HepG2 (cell line): Measurements from ENCODE around the gene PLEKHB1. TPM values are rescaled to one million over a fixed set of nuclear protein-coding genes. Genes with fewer than 3 reads are reported as not detected.

ENCODE experiments used
- ATF7 ChIP-seq, 2 experiments: fragments of 450-650 bp in 1 of 2; sonication (generic) in 1 of 2; formaldehyde crosslinking in 1 of 2; IDR thresholded peaks; 2 replicates each; pipeline versions ENCODE4 v1.4.0 to v1.6.1; 2016 to 2020; ENCODE audit warnings: antibody characterized with exemption in 1 of 2, mild to moderate bottlenecking in 1 of 2, missing genetic modification reagents in 1 of 2
- CBFB ChIP-seq: sonication (generic); formaldehyde crosslinking; IDR thresholded peaks from 2 replicates; pipeline ENCODE4 v1.4.0; 2020; ENCODE audit warnings: missing genetic modification reagents
- CC2D1A ChIP-seq: sonication (generic); formaldehyde crosslinking; IDR thresholded peaks from 2 replicates; pipeline ENCODE4 v1.8.1; 2023; ENCODE audit warnings: mild to moderate bottlenecking, missing genetic modification reagents
- DMTF1 ChIP-seq: sonication (generic); formaldehyde crosslinking; IDR thresholded peaks from 2 replicates; pipeline ENCODE4 v1.4.0; 2020; ENCODE audit warnings: mild to moderate bottlenecking, missing genetic modification reagents
- HOMEZ ChIP-seq: IDR thresholded peaks from 2 replicates; pipeline ENCODE4 v1.6.1; 2016; ENCODE audit warnings: low read depth
- MLLT10 ChIP-seq: sonication (generic); formaldehyde crosslinking; IDR thresholded peaks from 2 replicates; pipeline ENCODE4 v1.4.0; 2020; ENCODE audit warnings: missing genetic modification reagents
- NFIB ChIP-seq: sonication (generic); formaldehyde crosslinking; IDR thresholded peaks from 2 replicates; pipeline ENCODE4 v1.9.0; 2021; ENCODE audit warnings: missing genetic modification reagents, mild to moderate bottlenecking, borderline replicate concordance
- NFKB2 ChIP-seq: sonication (generic); formaldehyde crosslinking; IDR thresholded peaks from 2 replicates; pipeline ENCODE4 v1.4.0; 2020; ENCODE audit warnings: missing genetic modification reagents, borderline replicate concordance
- RXRA ChIP-seq: sonication (generic); formaldehyde crosslinking; IDR thresholded peaks from 2 replicates; pipeline ENCODE4 v1.5.1; 2020; ENCODE audit warnings: missing genetic modification reagents
- SCMH1 ChIP-seq: sonication (generic); formaldehyde crosslinking; IDR thresholded peaks from 2 replicates; pipeline ENCODE4 v1.9.0; 2021; ENCODE audit warnings: missing genetic modification reagents, mild to moderate bottlenecking, borderline replicate concordance
- SOX13 ChIP-seq, 3 experiments: fragments of 450-650 bp in 1 of 3; sonication (generic) in 1 of 3; formaldehyde crosslinking in 1 of 3; IDR thresholded peaks in 2 of 3; conservative IDR thresholded peaks in 1 of 3; 2 replicates each; pipeline versions ENCODE4 v1.5.0 to v1.6.1; 2016 to 2020; ENCODE audit warnings: antibody characterized with exemption in 1 of 3, mild to moderate bottlenecking in 1 of 3, missing compliant biosample characterization in 1 of 3, missing genetic modification reagents in 1 of 3, moderate library complexity in 1 of 3
- ZKSCAN8 ChIP-seq: IDR thresholded peaks from 2 replicates; pipeline ENCODE4 v1.6.1; 2016; ENCODE audit warnings: borderline replicate concordance, missing genetic modification reagents, missing compliant biosample characterization
- ZNF124 ChIP-seq: sonication (generic); formaldehyde crosslinking; IDR thresholded peaks from 2 replicates; pipeline ENCODE4 v1.4.0; 2020; ENCODE audit warnings: missing genetic modification reagents
- ZNF33A ChIP-seq: sonication (generic); formaldehyde crosslinking; IDR thresholded peaks from 2 replicates; pipeline ENCODE4 v1.5.1; 2020; ENCODE audit warnings: missing genetic modification reagents, mild to moderate bottlenecking, moderate library complexity, borderline replicate concordance
- ZNF382 ChIP-seq: sonication (generic); formaldehyde crosslinking; IDR thresholded peaks from 2 replicates; pipeline ENCODE4 v1.5.0; 2020; ENCODE audit warnings: missing genetic modification reagents, mild to moderate bottlenecking, borderline replicate concordance
- ZNF672 ChIP-seq: sonication (generic); formaldehyde crosslinking; IDR thresholded peaks from 2 replicates; pipeline ENCODE4 v1.8.1; 2022; ENCODE audit warnings: missing genetic modification reagents
- ZSCAN20 ChIP-seq: sonication (generic); formaldehyde crosslinking; IDR thresholded peaks from 2 replicates; pipeline ENCODE4 v1.4.0; 2020; ENCODE audit warnings: missing genetic modification reagents, mild to moderate bottlenecking, borderline replicate concordance
- polyA plus RNA-seq, 8 experiments: library from polyadenylated mRNA; depleted of rRNA in 3 of 8; stranded (reverse) in 7 of 8; unstranded in 1 of 8; fragments of >200 nt; fragmentation: Illumina TruSeq in 4 of 8; extraction: Trizol in 4 of 8; gene quantifications; 2 replicates each; pipeline versions ENCODE4 v1.2.1 to v1.2.3, GENCODE V29; 2011 to 2016; ENCODE audit warnings: low read depth in 4 of 8, missing spikeins in 1 of 8, mixed read lengths in 1 of 8; ENCODE audit not compliant: insufficient read depth in 1 of 8
- total RNA-seq, 5 experiments: library from RNA; depleted of rRNA; stranded (reverse); fragments of >200 nt; fragmentation: Illumina TruSeq; extraction: Trizol; gene quantifications; 2 replicates each; pipeline ENCODE4 v1.2.3, GENCODE V29; 2016; ENCODE audit warnings: low read depth in 1 of 5
- TF ChIP-seq, protein P1 (sequence below): sonication (generic); formaldehyde crosslinking; IDR thresholded peaks from 2 replicates; pipeline ENCODE4 v1.8.0; 2022; ENCODE audit warnings: mild to moderate bottlenecking, missing genetic modification reagents, moderate library complexity
- TF ChIP-seq, protein P2 (sequence below): sonication (generic); formaldehyde crosslinking; IDR thresholded peaks from 2 replicates; pipeline ENCODE4 v1.8.0; 2023; ENCODE audit warnings: mild to moderate bottlenecking, missing genetic modification reagents
- TF ChIP-seq, protein P3 (sequence below): sonication (generic); formaldehyde crosslinking; IDR thresholded peaks from 2 replicates; pipeline ENCODE4 v1.4.0; 2020; ENCODE audit warnings: missing genetic modification reagents, mild to moderate bottlenecking, borderline replicate concordance

The PLEKHB1 gene
- total and polyA plus RNA-seq, 2 of the 13 experiments (the other 11 are each of a cell fraction or from before 2014, with no cell fraction given) = 68.0 to 99.3 TPM

DNA sequence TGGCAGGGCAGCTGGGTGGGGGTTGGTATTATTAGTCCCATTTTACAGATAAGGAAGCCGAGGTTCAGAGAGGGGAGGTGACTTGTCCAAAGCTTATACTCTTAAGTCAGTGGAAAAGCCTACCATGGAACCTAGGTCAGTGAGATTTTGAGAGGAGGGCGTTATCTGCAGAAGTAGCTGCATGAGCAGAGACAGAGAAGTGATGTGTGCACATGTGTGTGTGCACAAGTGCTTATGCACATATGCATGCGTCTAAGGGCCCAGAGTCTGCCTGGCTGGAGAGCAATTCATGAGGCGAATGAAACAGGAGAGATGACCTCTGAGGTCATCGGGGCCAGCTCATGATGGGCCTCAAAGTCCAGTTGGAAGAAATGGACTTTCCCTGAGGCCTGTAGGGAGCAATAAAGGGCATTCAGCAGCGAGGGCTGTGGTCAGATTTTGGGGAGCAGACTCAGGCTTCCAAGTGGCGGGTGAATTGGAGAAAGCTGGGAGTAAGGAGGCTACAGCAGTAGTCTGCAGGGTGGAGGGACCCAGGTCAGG is 8.2 kb downstream of the PLEKHB1 start (continued):
- no peak for TF ChIP-seq NFIB
- TF ChIP-seq ATF7 (IDR thresholded peaks at IDR 0.05) = peak; percentile 55; the same call in 1 of the 2 replicates
- TF ChIP-seq ATF7 (CRISPR knock-in tag; IDR thresholded peaks at IDR 0.05) = no peak
- TF ChIP-seq ZNF33A (CRISPR knock-in tag) = no peak
- no peak for TF ChIP-seq CBFB
- TF ChIP-seq ZSCAN20 (CRISPR knock-in tag) = no peak
- no peak for TF ChIP-seq ZNF382 (CRISPR knock-in tag)
- no peak for TF ChIP-seq SOX13 (IDR thresholded peaks at IDR 0.05)
- peak in 1 of 2 experiments; percentile 7; a peak in 1 of 4 replicates for TF ChIP-seq SOX13 (CRISPR knock-in tag; conservative IDR thresholded peaks at IDR 0.05 in 1 of 2, IDR thresholded peaks at IDR 0.05 in 1 of 2)
- TF ChIP-seq MLLT10 (CRISPR knock-in tag) = no peak
- TF ChIP-seq, protein P1, sequence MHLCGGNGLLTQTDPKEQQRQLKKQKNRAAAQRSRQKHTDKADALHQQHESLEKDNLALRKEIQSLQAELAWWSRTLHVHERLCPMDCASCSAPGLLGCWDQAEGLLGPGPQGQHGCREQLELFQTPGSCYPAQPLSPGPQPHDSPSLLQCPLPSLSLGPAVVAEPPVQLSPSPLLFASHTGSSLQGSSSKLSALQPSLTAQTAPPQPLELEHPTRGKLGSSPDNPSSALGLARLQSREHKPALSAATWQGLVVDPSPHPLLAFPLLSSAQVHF = no peak
- TF ChIP-seq DMTF1 (CRISPR knock-in tag) = 0 out of 2 replicates have a peak, but pooled peaks have one; percentile 22
- peak; percentile 82 for TF ChIP-seq RXRA
- TF ChIP-seq CC2D1A (CRISPR knock-in tag) = no peak
- TF ChIP-seq ZKSCAN8 (CRISPR knock-in tag) = no peak
- no peak for TF ChIP-seq ZNF672 (CRISPR knock-in tag)
- TF ChIP-seq NFKB2 (CRISPR knock-in tag) = no peak
- TF ChIP-seq, protein P2, sequence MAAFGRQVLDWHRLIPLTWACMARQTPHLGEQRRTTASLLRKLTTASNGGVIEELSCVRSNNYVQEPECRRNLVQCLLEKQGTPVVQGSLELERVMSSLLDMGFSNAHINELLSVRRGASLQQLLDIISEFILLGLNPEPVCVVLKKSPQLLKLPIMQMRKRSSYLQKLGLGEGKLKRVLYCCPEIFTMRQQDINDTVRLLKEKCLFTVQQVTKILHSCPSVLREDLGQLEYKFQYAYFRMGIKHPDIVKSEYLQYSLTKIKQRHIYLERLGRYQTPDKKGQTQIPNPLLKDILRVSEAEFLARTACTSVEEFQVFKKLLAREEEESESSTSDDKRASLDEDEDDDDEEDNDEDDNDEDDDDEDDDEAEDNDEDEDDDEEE (CRISPR knock-in tag) = no peak
- no peak for TF ChIP-seq SCMH1 (CRISPR knock-in tag)
- TF ChIP-seq, protein P3, sequence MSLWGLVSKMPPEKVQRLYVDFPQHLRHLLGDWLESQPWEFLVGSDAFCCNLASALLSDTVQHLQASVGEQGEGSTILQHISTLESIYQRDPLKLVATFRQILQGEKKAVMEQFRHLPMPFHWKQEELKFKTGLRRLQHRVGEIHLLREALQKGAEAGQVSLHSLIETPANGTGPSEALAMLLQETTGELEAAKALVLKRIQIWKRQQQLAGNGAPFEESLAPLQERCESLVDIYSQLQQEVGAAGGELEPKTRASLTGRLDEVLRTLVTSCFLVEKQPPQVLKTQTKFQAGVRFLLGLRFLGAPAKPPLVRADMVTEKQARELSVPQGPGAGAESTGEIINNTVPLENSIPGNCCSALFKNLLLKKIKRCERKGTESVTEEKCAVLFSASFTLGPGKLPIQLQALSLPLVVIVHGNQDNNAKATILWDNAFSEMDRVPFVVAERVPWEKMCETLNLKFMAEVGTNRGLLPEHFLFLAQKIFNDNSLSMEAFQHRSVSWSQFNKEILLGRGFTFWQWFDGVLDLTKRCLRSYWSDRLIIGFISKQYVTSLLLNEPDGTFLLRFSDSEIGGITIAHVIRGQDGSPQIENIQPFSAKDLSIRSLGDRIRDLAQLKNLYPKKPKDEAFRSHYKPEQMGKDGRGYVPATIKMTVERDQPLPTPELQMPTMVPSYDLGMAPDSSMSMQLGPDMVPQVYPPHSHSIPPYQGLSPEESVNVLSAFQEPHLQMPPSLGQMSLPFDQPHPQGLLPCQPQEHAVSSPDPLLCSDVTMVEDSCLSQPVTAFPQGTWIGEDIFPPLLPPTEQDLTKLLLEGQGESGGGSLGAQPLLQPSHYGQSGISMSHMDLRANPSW (CRISPR knock-in tag) = no peak
- no peak for TF ChIP-seq HOMEZ (CRISPR knock-in tag)
- 0 out of 2 replicates have a peak, but pooled peaks have one; percentile 32 for TF ChIP-seq ZNF124 (CRISPR knock-in tag)
